ENCODE data around the gene GSC2.

The GSC2 gene

GRCh38 chr22:19152942-19153883, 3.1 kb upstream of the GSC2 start:
- no peak for DNase-seq (ENCODE audit: low read depth)

GRCh38 chr22:19151329-19152191, 1.5 kb upstream of the GSC2 start:
- no peak for DNase-seq (ENCODE audit: low read depth)

- no peak for DNase-seq (ENCODE audit: low read depth)
Observed at GRCh38 chr22:19150482-19151328, 613 bp upstream of the GSC2 start.

GRCh38 chr22:19149047-19149883, 827 bp downstream of the GSC2 start:
- DNase-seq (ENCODE audit: low read depth), result no peak

GRCh38 chr22:19148417-19149046, 1.6 kb downstream of the GSC2 start:
- no peak for DNase-seq (ENCODE audit: low read depth)

- no peak for DNase-seq (ENCODE audit: low read depth)
Observed at GRCh38 chr22:19147195-19147780, 2.8 kb downstream of the GSC2 start.

GRCh38 chr22:19146215-19146968, 3.7 kb downstream of the GSC2 start:
- no peak for DNase-seq (ENCODE audit: low read depth)

- DNase-seq (ENCODE audit: low read depth), result no peak
Observed at GRCh38 chr22:19143967-19144400, 6.1 kb downstream of the GSC2 start.

GRCh38 chr22:19143212-19143611, 6.9 kb downstream of the GSC2 start:
- no peak for DNase-seq (ENCODE audit: low read depth)

GRCh38 chr22:19142394-19142793, 7.7 kb downstream of the GSC2 start:
- no peak for DNase-seq (ENCODE audit: low read depth)

GRCh38 chr22:19139974-19140373, 10.1 kb downstream of the GSC2 start:
- DNase-seq (ENCODE audit: low read depth), result no peak

- DNase-seq (ENCODE audit: low read depth), result no peak
Observed at GRCh38 chr22:19139001-19139356, 11.1 kb downstream of the GSC2 start.

GRCh38 chr22:19138217-19139000, 11.7 kb downstream of the GSC2 start:
- no peak for DNase-seq (ENCODE audit: low read depth)

- DNase-seq (ENCODE audit: low read depth), result no peak
Observed at GRCh38 chr22:19137384-19138216, 12.5 kb downstream of the GSC2 start.

GRCh38 chr22:19136915-19137314, 13.2 kb downstream of the GSC2 start:
- no peak for DNase-seq (ENCODE audit: low read depth)

- no peak for DNase-seq (ENCODE audit: low read depth)
Observed at GRCh38 chr22:19134874-19135273, 15.2 kb downstream of the GSC2 start.

GRCh38 chr22:19134176-19134831, 15.8 kb downstream of the GSC2 start:
- DNase-seq (ENCODE audit: low read depth), result no peak

All from stimulated activated CD8-positive, alpha-beta memory T cell treated with anti-CD3 and anti-CD28 coated beads, Interleukin-12 subunit alpha, Interleukin-12 subunit beta, amount 100 ng/mL, for 4 hours (primary cell).